H9 (cell line): ENCODE results near the gene SMAP1. TPM values are rescaled to one million over a fixed set of nuclear protein-coding genes. Genes with fewer than 3 reads are reported as not detected.

Experiments used
- DNase-seq: peaks from one replicate; pipeline ENCODE4 v3.0.0-alpha.2; 2017
- H2AFZ ChIP-seq: one replicate; pipeline ENCODE4 v1.6.1; 2013; ENCODE audit warnings: mild to moderate bottlenecking, low read length, control low read depth, moderate library complexity
- H2AK5ac ChIP-seq: 2 replicates; pipeline ENCODE4 v1.6.1; 2013; ENCODE audit warnings: low read length, control low read depth, mixed read lengths; ENCODE audit not compliant: insufficient read length
- H2BK120ac ChIP-seq: one replicate; pipeline ENCODE4 v1.6.1; 2013; ENCODE audit warnings: low read depth, mild to moderate bottlenecking, low read length, control low read depth, inconsistent platforms; ENCODE audit not compliant: poor library complexity, severe bottlenecking
- H2BK12ac ChIP-seq: 2 replicates; pipeline ENCODE4 v1.6.1; 2013; ENCODE audit warnings: low read length, control low read depth, mixed read lengths, low read depth; ENCODE audit not compliant: insufficient read length
- H2BK15ac ChIP-seq: 2 replicates; pipeline ENCODE4 v1.6.1; 2013; ENCODE audit warnings: low read depth, low read length, control low read depth
- H2BK20ac ChIP-seq: one replicate; pipeline ENCODE4 v1.6.1; 2013; ENCODE audit warnings: low read depth, mild to moderate bottlenecking, low read length, control low read depth, inconsistent platforms; ENCODE audit not compliant: poor library complexity, severe bottlenecking
- H2BK5ac ChIP-seq: 2 replicates; pipeline ENCODE4 v1.6.1; 2013; ENCODE audit warnings: low read length, control low read depth, mixed read lengths; ENCODE audit not compliant: insufficient read length
- H3K14ac ChIP-seq: 2 replicates; pipeline ENCODE4 v1.6.1; 2013; ENCODE audit warnings: low read length, control low read depth; ENCODE audit not compliant: insufficient read depth
- H3K18ac ChIP-seq: 2 replicates; pipeline ENCODE4 v1.6.1; 2013; ENCODE audit warnings: low read depth, mild to moderate bottlenecking, mixed read lengths, low read length, control low read depth; ENCODE audit not compliant: insufficient read length
- H3K23ac ChIP-seq: 2 replicates; pipeline ENCODE4 v1.6.1; 2013; ENCODE audit warnings: low read length, control low read depth, mixed read lengths, low read depth; ENCODE audit not compliant: insufficient read length
- H3K23me2 ChIP-seq: 2 replicates; pipeline ENCODE4 v1.6.1; 2013; ENCODE audit warnings: low read depth, mild to moderate bottlenecking, mixed read lengths, low read length, control low read depth; ENCODE audit not compliant: insufficient read length, poor library complexity, severe bottlenecking
- H3K27ac ChIP-seq: 2 replicates; pipeline ENCODE4 v1.5.1; 2013; ENCODE audit warnings: low read length, control low read depth, mixed read lengths, low read depth; ENCODE audit not compliant: insufficient read length
- H3K27me3 ChIP-seq: 2 replicates; pipeline ENCODE4 v1.6.1; 2013; ENCODE audit warnings: low read length, control low read depth, inconsistent platforms; ENCODE audit not compliant: insufficient read depth
- H3K4ac ChIP-seq: 2 replicates; pipeline ENCODE4 v1.6.1; 2013; ENCODE audit warnings: low read depth, mild to moderate bottlenecking, control low read depth, inconsistent platforms, low read length, moderate library complexity
- H3K4me1 ChIP-seq: 2 replicates; pipeline ENCODE4 v1.6.1; 2013; ENCODE audit warnings: low read length, control low read depth, inconsistent platforms; ENCODE audit not compliant: insufficient read depth
- H3K4me2 ChIP-seq: 2 replicates; pipeline ENCODE4 v1.6.1; 2013; ENCODE audit warnings: low read length, control low read depth, mixed read lengths; ENCODE audit not compliant: insufficient read length, insufficient read depth
- H3K56ac ChIP-seq: 2 replicates; pipeline ENCODE4 v1.6.1; 2013; ENCODE audit warnings: low read depth, mild to moderate bottlenecking, mixed read lengths, low read length, control low read depth; ENCODE audit not compliant: insufficient read length
- H3K79me1 ChIP-seq: 2 replicates; pipeline ENCODE4 v1.6.1; 2013; ENCODE audit warnings: low read depth, mild to moderate bottlenecking, moderate library complexity, low read length, control low read depth, inconsistent platforms; ENCODE audit not compliant: insufficient read depth, poor library complexity, severe bottlenecking
- H3K79me2 ChIP-seq: 2 replicates; pipeline ENCODE4 v1.6.1; 2013; ENCODE audit warnings: low read length, control low read depth, inconsistent platforms; ENCODE audit not compliant: insufficient read depth
- H3K9ac ChIP-seq: 2 replicates; pipeline ENCODE4 v1.6.1; 2013; ENCODE audit warnings: low read length, control low read depth, mixed read lengths; ENCODE audit not compliant: insufficient read length; ENCODE audit errors: extremely low read depth
- H3K9me3 ChIP-seq: one replicate; pipeline ENCODE4 v1.6.1; 2013; ENCODE audit warnings: low read depth, low read length, inconsistent platforms; ENCODE audit not compliant: control insufficient read depth
- H3T11ph ChIP-seq: one replicate; pipeline ENCODE4 v1.6.1; 2013; ENCODE audit warnings: mild to moderate bottlenecking, low read length, control low read depth, inconsistent platforms
- H4K20me1 ChIP-seq: one replicate; pipeline ENCODE4 v1.6.1; 2013; ENCODE audit not compliant: control insufficient read depth, insufficient read length, insufficient read depth
- H4K5ac ChIP-seq: 2 replicates; pipeline ENCODE4 v1.6.1; 2013; ENCODE audit warnings: low read depth, mild to moderate bottlenecking, mixed read lengths, low read length, control low read depth; ENCODE audit not compliant: insufficient read length
- H4K8ac ChIP-seq: replicated peaks from 2 replicates; pipeline ENCODE4 v1.6.1; 2013; ENCODE audit warnings: low read length, control low read depth, mixed read lengths, low read depth; ENCODE audit not compliant: insufficient read length
- H4K91ac ChIP-seq: 2 replicates; pipeline ENCODE4 v1.6.1; 2013; ENCODE audit warnings: low read depth, mild to moderate bottlenecking, moderate library complexity, mixed read lengths, low read length, control low read depth; ENCODE audit not compliant: insufficient read length
- H3K27ac Mint-ChIP-seq, 3 experiments: 2 replicates in 2 of 3; 3 replicates in 1 of 3; pipeline ENCODE4 v1.8.0; 2020 to 2021; ENCODE audit warnings: mixed read lengths in 3 of 3, mild to moderate bottlenecking in 1 of 3, moderate library complexity in 1 of 3
- H3K27me3 Mint-ChIP-seq: 2 replicates; pipeline ENCODE4 v1.8.0; 2021; ENCODE audit warnings: low read depth, mild to moderate bottlenecking, moderate library complexity, mixed read lengths
- H3K36me3 Mint-ChIP-seq, 3 experiments: 2 replicates in 2 of 3; 3 replicates in 1 of 3; pipeline ENCODE4 v1.8.0; 2020 to 2021; ENCODE audit warnings: low read depth in 3 of 3, mixed read lengths in 3 of 3; ENCODE audit not compliant: insufficient read depth in 1 of 3
- H3K4me1 Mint-ChIP-seq, 2 experiments: 2 replicates each; pipeline ENCODE4 v1.8.0; 2020; ENCODE audit warnings: mixed read lengths in 2 of 2
- H3K4me3 Mint-ChIP-seq, 2 experiments: 2 replicates in 1 of 2; 3 replicates in 1 of 2; pipeline ENCODE4 v1.8.0; 2020 to 2021; ENCODE audit warnings: mild to moderate bottlenecking in 2 of 2, mixed read lengths in 2 of 2, moderate library complexity in 1 of 2
- H3K9me3 Mint-ChIP-seq, 2 experiments: 2 replicates in 1 of 2; 3 replicates in 1 of 2; pipeline ENCODE4 v1.8.0; 2020; ENCODE audit warnings: mild to moderate bottlenecking in 2 of 2, mixed read lengths in 2 of 2, moderate library complexity in 1 of 2
- CTCF ChIP-seq: fragments of 200-600 bp; sonication (generic); conservative IDR thresholded peaks from 3 replicates; pipeline ENCODE4 v1.8.0; 2021; ENCODE audit warnings: antibody characterized with exemption, mild to moderate bottlenecking
- WGBS: extraction: QIAGEN DNeasy Blood & Tissue Kit; methylation state at CpG from one replicate; pipeline ENCODE4 v1.1.7; 2013; ENCODE audit warnings: missing lambda C conversion rate, low lambda C conversion rate, mixed read lengths; ENCODE audit not compliant: insufficient read length; ENCODE audit errors: extremely low coverage; 5-methylcytosine and 5-hydroxymethylcytosine counted together
- total RNA-seq: library from RNA; stranded (reverse); gene quantifications from 2 replicates; pipeline ENCODE4 v1.2.1, GENCODE V29; 2021

Gene SMAP1
- total RNA-seq, 1 experiment from 2014 or later: 29.3 TPM

- H3K56ac ChIP-seq: no peak overlapping the region
- no peak overlapping the region for H2BK5ac ChIP-seq
- no peak overlapping the region for H3K14ac ChIP-seq
- H4K20me1 ChIP-seq: no peaks in the 10 kb centered on the region
- no peaks in the 10 kb centered on the region for H3K79me2 ChIP-seq
- no peak overlapping the region for H4K5ac ChIP-seq
- H3K18ac ChIP-seq: no peak overlapping the region
- H2AFZ ChIP-seq: no peak overlapping the region
- H3K79me1 ChIP-seq: no peaks in the 10 kb centered on the region
- Mint-ChIP-seq H3K4me3 (no peak overlapping the region), H3K9me3 (no peaks in the 10 kb centered on the region; a peak in 1 of 5 replicates), H3K4me1 (peaks cover 2 to 5% of the 10 kb centered on the region in 2 experiments), H3K27ac (no peak overlapping the region), H3K36me3 (peaks cover 0 to 6% (median 0%) of the 10 kb centered on the region in 3 experiments; a peak in 1 of 7 replicates), H3K27me3 (no peaks in the 10 kb centered on the region)
- TF ChIP-seq CTCF: no peak
- no peak overlapping the region for H2BK20ac ChIP-seq
- no peak overlapping the region for H3K4me2 ChIP-seq
- no peak overlapping the region for H2BK15ac ChIP-seq
- H3K9ac ChIP-seq: no peak overlapping the region
- H4K91ac ChIP-seq: no peak overlapping the region
- WGBS: no CpG with 5 or more reads among the region's 2 CpGs
- no peak for DNase-seq
- no peak overlapping the region for H3K23ac ChIP-seq
- no peak overlapping the region for H2AK5ac ChIP-seq
- no peaks in the 10 kb centered on the region for H3K4me1 ChIP-seq
- H2BK120ac ChIP-seq: no peak overlapping the region
- no peaks in the 10 kb centered on the region for H3K27me3 ChIP-seq
- no peak overlapping the region for H2BK12ac ChIP-seq
- no peak overlapping the region for H3K27ac ChIP-seq
- H3T11ph ChIP-seq: no peak overlapping the region
- H4K8ac ChIP-seq: no peak overlapping the region
- H3K9me3 ChIP-seq: no peaks in the 10 kb centered on the region
- H3K23me2 ChIP-seq: no peaks in the 10 kb centered on the region
- no peak overlapping the region for H3K4ac ChIP-seq
Observed at GRCh38 chr6:70708448-70708847, 40.8 kb downstream of the SMAP1 start.
